ENCODE data around the gene ETFBKMT.

DNA sequence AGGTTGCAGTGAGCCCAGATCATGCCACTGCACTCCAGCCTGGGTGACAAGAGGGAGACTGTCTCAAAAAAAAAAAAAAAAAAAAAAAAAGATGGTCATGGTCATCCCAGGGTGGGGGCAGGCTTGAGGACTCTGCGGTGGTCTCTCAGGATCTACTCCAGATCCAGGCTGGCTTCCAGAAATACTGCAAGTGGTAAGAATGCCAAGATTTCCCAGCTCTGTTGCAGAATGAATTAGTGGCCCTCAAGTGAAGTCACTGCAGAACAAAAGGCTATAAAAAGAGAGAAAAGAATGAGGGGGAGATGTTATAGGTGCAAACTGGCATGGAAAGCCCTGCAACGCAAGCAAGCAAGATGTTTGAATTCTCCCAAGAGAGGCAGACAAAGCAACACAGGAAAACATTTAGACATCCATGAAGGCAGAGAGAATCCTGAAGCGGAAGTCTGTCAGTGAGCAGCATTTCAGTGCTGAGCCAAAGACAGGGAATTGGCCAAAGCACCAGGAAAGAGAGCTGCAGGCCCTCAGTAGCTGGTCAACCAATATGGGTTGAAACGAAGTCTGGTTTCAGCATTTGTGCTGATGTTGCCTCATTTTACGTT lies 31.9 kb upstream of the ETFBKMT start:
- TF ChIP-seq, protein P1, sequence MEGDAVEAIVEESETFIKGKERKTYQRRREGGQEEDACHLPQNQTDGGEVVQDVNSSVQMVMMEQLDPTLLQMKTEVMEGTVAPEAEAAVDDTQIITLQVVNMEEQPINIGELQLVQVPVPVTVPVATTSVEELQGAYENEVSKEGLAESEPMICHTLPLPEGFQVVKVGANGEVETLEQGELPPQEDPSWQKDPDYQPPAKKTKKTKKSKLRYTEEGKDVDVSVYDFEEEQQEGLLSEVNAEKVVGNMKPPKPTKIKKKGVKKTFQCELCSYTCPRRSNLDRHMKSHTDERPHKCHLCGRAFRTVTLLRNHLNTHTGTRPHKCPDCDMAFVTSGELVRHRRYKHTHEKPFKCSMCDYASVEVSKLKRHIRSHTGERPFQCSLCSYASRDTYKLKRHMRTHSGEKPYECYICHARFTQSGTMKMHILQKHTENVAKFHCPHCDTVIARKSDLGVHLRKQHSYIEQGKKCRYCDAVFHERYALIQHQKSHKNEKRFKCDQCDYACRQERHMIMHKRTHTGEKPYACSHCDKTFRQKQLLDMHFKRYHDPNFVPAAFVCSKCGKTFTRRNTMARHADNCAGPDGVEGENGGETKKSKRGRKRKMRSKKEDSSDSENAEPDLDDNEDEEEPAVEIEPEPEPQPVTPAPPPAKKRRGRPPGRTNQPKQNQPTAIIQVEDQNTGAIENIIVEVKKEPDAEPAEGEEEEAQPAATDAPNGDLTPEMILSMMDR (conservative IDR thresholded peaks at IDR 0.05; ENCODE audit: low read depth, low read length), result no peak
- no peak for TF ChIP-seq EZH2 (IDR thresholded peaks at IDR 0.05; ENCODE audit: borderline replicate concordance, low read depth, low read length, poor library complexity, severe bottlenecking)
